Panc1 (cell line): ENCODE results near the gene ARGLU1. TPM values are rescaled to one million over a fixed set of nuclear protein-coding genes. Genes with fewer than 3 reads are reported as not detected.
"Not testable (repeated sequence)": the region's sequence is repeated elsewhere in the genome, so short reads cannot be mapped to it uniquely, and the experiment has no call there.

Source experiments
- ATAC-seq: fragments of 200-7000 bp; cut with Tn5 transposase; 2 replicates; pipeline ENCODE4 v1.9.1; 2020; ENCODE audit warnings: mild to moderate bottlenecking, moderate library complexity
- BruUV-seq: library from RNA; stranded (reverse); fragments of 400-500 nt; replicated peaks from 2 replicates; lab custom pipeline; 2021; lab: Mats Ljungman, UMichigan
- CTCF ChIA-PET: fragments of 300-600 bp; sonication (Branson Sonifier 250); formaldehyde crosslinking; loops from one replicate; lab custom pipeline; 2022; ENCODE audit warnings: antibody characterized with exemption; lab: Charles Lee
- POLR2A ChIA-PET: fragments of 300-600 bp; sonication (Branson Sonifier 250); formaldehyde crosslinking; loops from one replicate; lab custom pipeline; 2022; ENCODE audit warnings: antibody characterized with exemption; lab: Charles Lee
- DNase-seq: peaks from one replicate; pipeline ENCODE4 v3.0.0-alpha.2; 2010; ENCODE audit warnings: low read depth, low spot score
- H3K27ac ChIP-seq: 2 replicates; pipeline ENCODE4 v1.5.1; 2011; ENCODE audit warnings: mild to moderate bottlenecking, low read length, inconsistent platforms
- H3K27me3 ChIP-seq: fragments of 200-500 bp; sonication (Bioruptor generic); 2 replicates; pipeline ENCODE4 v1.6.0; 2014; ENCODE audit warnings: low read length, inconsistent platforms; ENCODE audit not compliant: control insufficient read depth, insufficient read depth
- H3K36me3 ChIP-seq: fragments of 200-500 bp; sonication (Bioruptor generic); 2 replicates; pipeline ENCODE4 v1.5.1; 2014; ENCODE audit warnings: inconsistent platforms, mild to moderate bottlenecking, low read length, moderate library complexity; ENCODE audit not compliant: control insufficient read depth, insufficient read depth
- H3K4me1 ChIP-seq: 2 replicates; pipeline ENCODE4 v1.5.1; 2011; ENCODE audit warnings: inconsistent platforms, mild to moderate bottlenecking, low read length, moderate library complexity; ENCODE audit not compliant: control insufficient read depth, insufficient read depth
- H3K4me3 ChIP-seq, 2 experiments: 2 replicates each; pipeline ENCODE4 v1.5.1; 2011 to 2012; ENCODE audit warnings: low read depth in 2 of 2, low read length in 2 of 2, mild to moderate bottlenecking in 2 of 2, inconsistent platforms in 1 of 2, moderate library complexity in 1 of 2
- H3K9me3 ChIP-seq: fragments of 200-500 bp; sonication (Bioruptor generic); 2 replicates; pipeline ENCODE4 v1.5.1; 2014; ENCODE audit warnings: low read depth, mild to moderate bottlenecking, inconsistent platforms, low read length, moderate library complexity; ENCODE audit not compliant: control insufficient read depth, insufficient read depth
- POLR2AphosphoS5 ChIP-seq: IDR thresholded peaks from 2 replicates; pipeline ENCODE4 v1.6.1; 2012; ENCODE audit warnings: mild to moderate bottlenecking, low read depth, low read length, moderate library complexity
- SIN3A ChIP-seq: IDR thresholded peaks from 2 replicates; pipeline ENCODE4 v1.6.1; 2012; ENCODE audit warnings: low read depth, mild to moderate bottlenecking, low read length, moderate library complexity, borderline replicate concordance; ENCODE audit not compliant: insufficient read depth
- TCF7L2 ChIP-seq: IDR thresholded peaks from 2 replicates; pipeline ENCODE4 v1.6.1; 2011; ENCODE audit warnings: mild to moderate bottlenecking, low read depth, low read length, inconsistent platforms
- in situ Hi-C: cut with HindIII; loops from 2 replicates; pipeline ENCODE4 v1.10.0; 2016; ENCODE audit warnings: low sequenced_read_pairs, low pct_unique_long_range_greater_than_20kb
- intact Hi-C: fragments of 100-400 bp; cut with micrococcal nuclease; formaldehyde crosslinking; loops from one replicate; pipeline ENCODE4 v1.10.0; 2022; ENCODE audit not compliant: unreplicated experiment
- total RNA-seq: library from RNA; stranded (reverse); gene quantifications from one replicate; pipeline ENCODE4 v1.2.1, GENCODE V29; 2021; ENCODE audit not compliant: unreplicated experiment
- TF ChIP-seq, protein P1 (sequence below): fragments of 450-650 bp; IDR thresholded peaks from 2 replicates; pipeline ENCODE4 v1.5.1; 2017; ENCODE audit warnings: mild to moderate bottlenecking
- TF ChIP-seq, protein P2 (sequence below), 2 experiments: IDR thresholded peaks; 2 replicates each; pipeline ENCODE4 v1.6.1; 2011 to 2012; ENCODE audit warnings: low read depth in 2 of 2, control low read depth in 1 of 2, low read length in 1 of 2, mild to moderate bottlenecking in 1 of 2, moderate library complexity in 1 of 2; ENCODE audit not compliant: insufficient read depth in 1 of 2

Gene ARGLU1
- total RNA-seq, 1 experiment from 2014 or later: 38.5 TPM

DNA sequence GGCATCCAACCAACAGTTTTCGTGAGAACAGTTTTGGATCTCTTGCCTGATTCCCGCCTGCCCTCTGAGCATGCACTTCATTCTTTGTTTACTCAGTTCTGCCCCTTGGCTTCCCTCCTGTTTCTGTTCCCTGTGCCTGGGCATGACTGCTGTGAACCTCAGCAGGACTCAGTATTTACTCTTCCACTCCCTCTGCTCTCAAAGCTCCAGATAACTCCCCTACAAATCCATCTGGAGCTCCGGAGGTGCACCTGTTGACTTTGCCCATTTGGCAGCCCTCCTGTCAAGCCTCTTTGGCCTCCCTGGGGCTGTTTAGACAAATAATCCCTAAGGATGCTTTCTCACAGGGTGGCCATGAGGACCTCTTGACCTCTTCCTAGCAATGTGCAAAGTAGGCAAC, 34.2 kb upstream of the ARGLU1 start:
- ATAC-seq: no peak
- Histone ChIP-seq H3K9me3 (no peaks in the 10 kb centered on the region), H3K36me3 (no peaks in the 10 kb centered on the region), H3K27me3 (no peaks in the 10 kb centered on the region), H3K27ac (no peak overlapping the region), H3K4me1 (no peaks in the 10 kb centered on the region), H3K4me3 (no peak overlapping the region)
- TF ChIP-seq, protein P1, sequence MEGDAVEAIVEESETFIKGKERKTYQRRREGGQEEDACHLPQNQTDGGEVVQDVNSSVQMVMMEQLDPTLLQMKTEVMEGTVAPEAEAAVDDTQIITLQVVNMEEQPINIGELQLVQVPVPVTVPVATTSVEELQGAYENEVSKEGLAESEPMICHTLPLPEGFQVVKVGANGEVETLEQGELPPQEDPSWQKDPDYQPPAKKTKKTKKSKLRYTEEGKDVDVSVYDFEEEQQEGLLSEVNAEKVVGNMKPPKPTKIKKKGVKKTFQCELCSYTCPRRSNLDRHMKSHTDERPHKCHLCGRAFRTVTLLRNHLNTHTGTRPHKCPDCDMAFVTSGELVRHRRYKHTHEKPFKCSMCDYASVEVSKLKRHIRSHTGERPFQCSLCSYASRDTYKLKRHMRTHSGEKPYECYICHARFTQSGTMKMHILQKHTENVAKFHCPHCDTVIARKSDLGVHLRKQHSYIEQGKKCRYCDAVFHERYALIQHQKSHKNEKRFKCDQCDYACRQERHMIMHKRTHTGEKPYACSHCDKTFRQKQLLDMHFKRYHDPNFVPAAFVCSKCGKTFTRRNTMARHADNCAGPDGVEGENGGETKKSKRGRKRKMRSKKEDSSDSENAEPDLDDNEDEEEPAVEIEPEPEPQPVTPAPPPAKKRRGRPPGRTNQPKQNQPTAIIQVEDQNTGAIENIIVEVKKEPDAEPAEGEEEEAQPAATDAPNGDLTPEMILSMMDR: no peak
- TF ChIP-seq, protein P2, sequence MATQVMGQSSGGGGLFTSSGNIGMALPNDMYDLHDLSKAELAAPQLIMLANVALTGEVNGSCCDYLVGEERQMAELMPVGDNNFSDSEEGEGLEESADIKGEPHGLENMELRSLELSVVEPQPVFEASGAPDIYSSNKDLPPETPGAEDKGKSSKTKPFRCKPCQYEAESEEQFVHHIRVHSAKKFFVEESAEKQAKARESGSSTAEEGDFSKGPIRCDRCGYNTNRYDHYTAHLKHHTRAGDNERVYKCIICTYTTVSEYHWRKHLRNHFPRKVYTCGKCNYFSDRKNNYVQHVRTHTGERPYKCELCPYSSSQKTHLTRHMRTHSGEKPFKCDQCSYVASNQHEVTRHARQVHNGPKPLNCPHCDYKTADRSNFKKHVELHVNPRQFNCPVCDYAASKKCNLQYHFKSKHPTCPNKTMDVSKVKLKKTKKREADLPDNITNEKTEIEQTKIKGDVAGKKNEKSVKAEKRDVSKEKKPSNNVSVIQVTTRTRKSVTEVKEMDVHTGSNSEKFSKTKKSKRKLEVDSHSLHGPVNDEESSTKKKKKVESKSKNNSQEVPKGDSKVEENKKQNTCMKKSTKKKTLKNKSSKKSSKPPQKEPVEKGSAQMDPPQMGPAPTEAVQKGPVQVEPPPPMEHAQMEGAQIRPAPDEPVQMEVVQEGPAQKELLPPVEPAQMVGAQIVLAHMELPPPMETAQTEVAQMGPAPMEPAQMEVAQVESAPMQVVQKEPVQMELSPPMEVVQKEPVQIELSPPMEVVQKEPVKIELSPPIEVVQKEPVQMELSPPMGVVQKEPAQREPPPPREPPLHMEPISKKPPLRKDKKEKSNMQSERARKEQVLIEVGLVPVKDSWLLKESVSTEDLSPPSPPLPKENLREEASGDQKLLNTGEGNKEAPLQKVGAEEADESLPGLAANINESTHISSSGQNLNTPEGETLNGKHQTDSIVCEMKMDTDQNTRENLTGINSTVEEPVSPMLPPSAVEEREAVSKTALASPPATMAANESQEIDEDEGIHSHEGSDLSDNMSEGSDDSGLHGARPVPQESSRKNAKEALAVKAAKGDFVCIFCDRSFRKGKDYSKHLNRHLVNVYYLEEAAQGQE (IDR thresholded peaks at IDR 0.05; ENCODE audit: insufficient read depth in 1 of 2, low read depth in 2 of 2, low read length in 1 of 2): no peak
- no peak for TF ChIP-seq POLR2AphosphoS5
- no peak for TF ChIP-seq TCF7L2
- TF ChIP-seq SIN3A: no peak
- ChIA-PET CTCF (no interaction called here), POLR2A (no interaction called here)
- intact Hi-C loops: no loop called here
- no TSS peak for BruUV-seq
- in situ Hi-C loops: no loop called here
- no peak for DNase-seq

DNA sequence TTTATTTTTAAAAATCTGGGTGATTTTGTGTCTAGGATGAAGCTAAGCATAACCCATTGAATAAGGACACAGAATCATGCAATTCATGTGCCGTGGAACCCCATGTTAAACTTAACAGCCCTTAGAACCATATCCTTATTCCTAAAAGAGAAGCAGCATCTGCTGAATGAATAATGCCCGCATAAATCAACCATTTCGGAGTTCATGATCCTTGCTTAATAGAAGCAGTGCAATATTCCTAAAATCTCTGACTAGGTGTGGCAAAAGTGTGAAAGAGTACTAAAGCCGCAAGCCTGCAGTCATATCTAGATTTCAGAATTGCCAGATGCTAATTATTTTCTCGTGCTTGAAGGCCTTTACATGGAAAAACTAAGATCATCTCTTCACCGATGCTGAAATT, 33.6 kb upstream of the ARGLU1 start:
- DNase-seq: no peak
- BruUV-seq: no TSS peak
- Histone ChIP-seq H3K27ac (no peak overlapping the region), H3K27me3 (no peaks in the 10 kb centered on the region), H3K4me1 (no peaks in the 10 kb centered on the region), H3K9me3 (no peaks in the 10 kb centered on the region), H3K36me3 (no peaks in the 10 kb centered on the region), H3K4me3 (no peak overlapping the region)
- no peak for ATAC-seq
- in situ Hi-C loops: no loop called here
- intact Hi-C loops: no loop called here
- ChIA-PET POLR2A (no interaction called here), CTCF (no interaction called here)
- no peak for TF ChIP-seq TCF7L2
- TF ChIP-seq, protein P2 (IDR thresholded peaks at IDR 0.05; ENCODE audit: insufficient read depth in 1 of 2, low read depth in 2 of 2, low read length in 1 of 2): no peak
- TF ChIP-seq, protein P1: no peak
- TF ChIP-seq POLR2AphosphoS5: no peak
- no peak for TF ChIP-seq SIN3A

DNA sequence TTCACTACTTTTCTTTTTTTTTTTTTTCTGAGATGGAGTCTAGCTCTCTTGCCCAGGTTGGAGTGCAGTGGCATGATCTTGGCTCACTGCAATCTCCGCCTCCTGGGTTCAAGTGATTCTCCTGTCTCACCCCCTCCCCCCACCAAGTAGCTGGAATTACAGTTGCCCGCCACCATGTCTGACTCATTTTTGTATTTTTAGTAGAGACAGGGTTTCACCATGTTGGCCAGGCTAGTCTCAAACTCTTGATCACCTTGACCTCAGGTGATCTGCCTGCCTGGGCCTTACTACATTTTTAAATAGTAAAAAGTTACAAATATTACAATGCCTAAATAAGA, 32.8 kb upstream of the ARGLU1 start:
- H3K27me3 ChIP-seq, H3K27ac ChIP-seq, H3K9me3 ChIP-seq, DNase-seq, H3K4me1 ChIP-seq, H3K4me3 ChIP-seq, ATAC-seq, intact Hi-C loops, BruUV-seq, CTCF ChIA-PET, H3K36me3 ChIP-seq, in situ Hi-C loops, POLR2A ChIA-PET: not testable (repeated sequence)
